Stimulated activated naive B cell treated with anti-CD40 and anti-IgM and Interleukin-4, amounts not matched to agents 10 μg/mL and 1 μg/mL and 100 μg/mL, for 72 hours (primary cell): ENCODE measurements around the gene LEKR1.
A peak's percentile ranks its signal among the peaks of the same experiment; 100 is the strongest.

Experiments
- ATAC-seq, 2 donors: fragments of 150-1000 bp; cut with Tn5 transposase; replicated peaks; 2 replicates each; pipeline ENCODE4 v1.10.0; 2021; ENCODE audit warnings: moderate library complexity in 1 of 2
- DNase-seq: peaks from one replicate; pipeline ENCODE4 v3.0.0; 2021
- H3K27ac Mint-ChIP-seq: one replicate; pipeline ENCODE4 v1.8.0; 2022; ENCODE audit warnings: mild to moderate bottlenecking, mixed read lengths
- H3K27me3 Mint-ChIP-seq, 2 donors: one replicate each; pipeline ENCODE4 v1.8.0; 2022; ENCODE audit warnings: mixed read lengths in 2 of 2
- H3K36me3 Mint-ChIP-seq, 2 donors: one replicate each; pipeline ENCODE4 v1.8.0; 2022; ENCODE audit warnings: mixed read lengths in 2 of 2, mild to moderate bottlenecking in 1 of 2
- H3K4me1 Mint-ChIP-seq, 2 donors: one replicate each; pipeline ENCODE4 v1.8.0; 2022; ENCODE audit warnings: mixed read lengths in 2 of 2, mild to moderate bottlenecking in 1 of 2
- H3K4me3 Mint-ChIP-seq, 2 donors: one replicate each; pipeline ENCODE4 v1.8.0; 2022; ENCODE audit warnings: mild to moderate bottlenecking in 2 of 2, mixed read lengths in 2 of 2, moderate library complexity in 1 of 2
- H3K9me3 Mint-ChIP-seq, 2 donors: one replicate each; pipeline ENCODE4 v1.8.0; 2022; ENCODE audit warnings: mixed read lengths in 2 of 2, mild to moderate bottlenecking in 1 of 2

Gene LEKR1

GRCh38 chr3:157077565-157077991 is 251.4 kb downstream of the LEKR1 start:
- Mint-ChIP-seq H3K4me1 (peaks cover 17 to 23% of the 10 kb centered on the region in 2 donors), H3K4me3 (no peak overlapping the region), H3K27ac (no peak overlapping the region)

GRCh38 chr3:157078131-157078810 is 252.1 kb downstream of the LEKR1 start:
- DNase-seq (no peak), ATAC-seq (no peak)
- H3K27ac Mint-ChIP-seq: no peak overlapping the region
- peaks cover 0 to 4% of the 10 kb centered on the region in 2 donors for H3K27me3 Mint-ChIP-seq
- H3K36me3 Mint-ChIP-seq: no peaks in the 10 kb centered on the region
- peaks cover 17 to 23% of the 10 kb centered on the region in 2 donors for H3K4me1 Mint-ChIP-seq
- peak overlapping the region in 1 of 2 donors; percentile 20 for H3K4me3 Mint-ChIP-seq
- no peaks in the 10 kb centered on the region for H3K9me3 Mint-ChIP-seq

More at GRCh38 chr3:157077565-157077991, 251.4 kb downstream of the LEKR1 start:
- no peaks in the 10 kb centered on the region for H3K9me3 Mint-ChIP-seq
- H3K27me3 Mint-ChIP-seq: peaks cover 0 to 4% of the 10 kb centered on the region in 2 donors
- no peak for ATAC-seq
- DNase-seq: no peak
- no peaks in the 10 kb centered on the region for H3K36me3 Mint-ChIP-seq

- Mint-ChIP-seq H3K27ac (no peak overlapping the region), H3K4me3 (no peak overlapping the region), H3K4me1 (peaks cover 17 to 23% of the 10 kb centered on the region in 2 donors), H3K36me3 (no peaks in the 10 kb centered on the region), H3K27me3 (peaks cover 0 to 4% of the 10 kb centered on the region in 2 donors), H3K9me3 (no peaks in the 10 kb centered on the region)
- ATAC-seq (no peak), DNase-seq (no peak)
Measured at GRCh38 chr3:157078811-157079185, 252.6 kb downstream of the LEKR1 start.

GRCh38 chr3:157079676-157080369 is 253.7 kb downstream of the LEKR1 start:
- H3K27ac Mint-ChIP-seq: no peak overlapping the region
- no peaks in the 10 kb centered on the region for H3K36me3 Mint-ChIP-seq
- no peak overlapping the region for H3K4me3 Mint-ChIP-seq
- peaks cover 17 to 23% of the 10 kb centered on the region in 2 donors for H3K4me1 Mint-ChIP-seq
- H3K9me3 Mint-ChIP-seq: no peaks in the 10 kb centered on the region
- DNase-seq: no peak
- ATAC-seq: no peak
- H3K27me3 Mint-ChIP-seq: peaks cover 0 to 4% of the 10 kb centered on the region in 2 donors

- Mint-ChIP-seq H3K4me1 (peaks cover 22 to 33% of the 10 kb centered on the region in 2 donors), H3K27me3 (no peaks in the 10 kb centered on the region), H3K27ac (peak overlapping the region; percentile 47), H3K36me3 (no peaks in the 10 kb centered on the region), H3K9me3 (no peaks in the 10 kb centered on the region), H3K4me3 (peak overlapping the region; percentile 44 to 60)
- DNase-seq: peak; percentile 80
- peak; percentile 93 to 95 for ATAC-seq
Measured at GRCh38 chr3:157081626-157082210, 255.6 kb downstream of the LEKR1 start.

GRCh38 chr3:157082305-157082982 is 256.3 kb downstream of the LEKR1 start:
- DNase-seq: no peak
- no peaks in the 10 kb centered on the region for H3K36me3 Mint-ChIP-seq
- peaks cover 23 to 39% of the 10 kb centered on the region in 2 donors for H3K4me1 Mint-ChIP-seq
- H3K27ac Mint-ChIP-seq: no peak overlapping the region
- ATAC-seq: no peak
- H3K9me3 Mint-ChIP-seq: no peaks in the 10 kb centered on the region
- no peak overlapping the region for H3K4me3 Mint-ChIP-seq
- no peaks in the 10 kb centered on the region for H3K27me3 Mint-ChIP-seq

GRCh38 chr3:157083824-157084223 is 257.7 kb downstream of the LEKR1 start:
- Mint-ChIP-seq H3K4me1 (peaks cover 27 to 53% of the 10 kb centered on the region in 2 donors), H3K4me3 (no peak overlapping the region)
- DNase-seq: no peak

GRCh38 chr3:157086060-157086750 is 260.1 kb downstream of the LEKR1 start:
- Mint-ChIP-seq H3K36me3 (peaks cover 2 to 7% of the 10 kb centered on the region in 2 donors), H3K27me3 (no peaks in the 10 kb centered on the region), H3K4me3 (no peak overlapping the region), H3K9me3 (peaks cover 0 to 3% of the 10 kb centered on the region in 2 donors), H3K27ac (peak overlapping the region; percentile 9), H3K4me1 (peaks cover 47 to 66% of the 10 kb centered on the region in 2 donors)
- ATAC-seq (no peak), DNase-seq (no peak)

More at GRCh38 chr3:157083824-157084223, 257.7 kb downstream of the LEKR1 start:
- no peaks in the 10 kb centered on the region for H3K27me3 Mint-ChIP-seq
- no peak for ATAC-seq
- H3K9me3 Mint-ChIP-seq: no peaks in the 10 kb centered on the region
- H3K36me3 Mint-ChIP-seq: no peaks in the 10 kb centered on the region
- no peak overlapping the region for H3K27ac Mint-ChIP-seq

GRCh38 chr3:157086775-157087174 is 260.6 kb downstream of the LEKR1 start:
- H3K27me3 Mint-ChIP-seq: no peaks in the 10 kb centered on the region
- H3K4me3 Mint-ChIP-seq: no peak overlapping the region
- DNase-seq (no peak), ATAC-seq (no peak)
- H3K27ac Mint-ChIP-seq: no peak overlapping the region
- peaks cover 0 to 3% of the 10 kb centered on the region in 2 donors for H3K9me3 Mint-ChIP-seq
- H3K36me3 Mint-ChIP-seq: peaks cover 2 to 7% of the 10 kb centered on the region in 2 donors
- peaks cover 43 to 61% of the 10 kb centered on the region in 2 donors for H3K4me1 Mint-ChIP-seq

- no peak overlapping the region for H3K27ac Mint-ChIP-seq
- H3K9me3 Mint-ChIP-seq: peaks cover 0 to 3% of the 10 kb centered on the region in 2 donors
- peaks cover 2 to 7% of the 10 kb centered on the region in 2 donors for H3K36me3 Mint-ChIP-seq
- ATAC-seq: no peak
- H3K27me3 Mint-ChIP-seq: no peaks in the 10 kb centered on the region
- no peak overlapping the region for H3K4me3 Mint-ChIP-seq
- no peak for DNase-seq
- peaks cover 43 to 60% of the 10 kb centered on the region in 2 donors for H3K4me1 Mint-ChIP-seq
Measured at GRCh38 chr3:157087373-157087772, 261.2 kb downstream of the LEKR1 start.

- DNase-seq (no peak), ATAC-seq (no peak)
- peak overlapping the region; percentile 86 to 92 for H3K4me3 Mint-ChIP-seq
- peaks cover 45 to 65% of the 10 kb centered on the region in 2 donors for H3K4me1 Mint-ChIP-seq
- H3K36me3 Mint-ChIP-seq: peaks cover 2 to 7% of the 10 kb centered on the region in 2 donors
- peaks cover 0 to 3% of the 10 kb centered on the region in 2 donors for H3K9me3 Mint-ChIP-seq
- peak overlapping the region; percentile 97 for H3K27ac Mint-ChIP-seq
- H3K27me3 Mint-ChIP-seq: no peaks in the 10 kb centered on the region
Measured at GRCh38 chr3:157087780-157088600, 261.8 kb downstream of the LEKR1 start.

GRCh38 chr3:157088601-157089454 is 262.7 kb downstream of the LEKR1 start:
- ATAC-seq (peak; percentile 81 to 83), DNase-seq (peak; percentile 95)
- Mint-ChIP-seq H3K27me3 (no peaks in the 10 kb centered on the region), H3K9me3 (peaks cover 0 to 3% of the 10 kb centered on the region in 2 donors), H3K36me3 (peaks cover 2 to 7% of the 10 kb centered on the region in 2 donors), H3K4me3 (peak overlapping the region; percentile 86 to 92), H3K4me1 (peaks cover 45 to 65% of the 10 kb centered on the region in 2 donors), H3K27ac (peak overlapping the region; percentile 97)
